Mesenchymal stem cell (in vitro differentiated cells and primary cell): ENCODE data around the gene NPL.

Experiments
- DNase-seq: peaks from one replicate; pipeline ENCODE4 v3.0.0-alpha.2; 2013
- H2AFZ ChIP-seq: one replicate; pipeline ENCODE4 v1.6.1; 2013; ENCODE audit warnings: low read depth, mild to moderate bottlenecking, control low read depth, inconsistent platforms, low read length, moderate library complexity
- H2AK5ac ChIP-seq: 2 replicates; pipeline ENCODE4 v1.6.1; 2013; ENCODE audit warnings: low read length, moderate library complexity, mild to moderate bottlenecking, inconsistent platforms; ENCODE audit not compliant: severe bottlenecking
- H2BK120ac ChIP-seq: one replicate; pipeline ENCODE4 v1.6.1; 2013; ENCODE audit warnings: low read depth, mild to moderate bottlenecking, inconsistent platforms, low read length, moderate library complexity
- H2BK12ac ChIP-seq, 2 experiments: one replicate each; pipeline ENCODE4 v1.6.1; 2013; ENCODE audit warnings: inconsistent platforms in 2 of 2, low read length in 2 of 2, mild to moderate bottlenecking in 2 of 2, moderate library complexity in 2 of 2, control low read depth in 1 of 2
- H2BK15ac ChIP-seq: one replicate; pipeline ENCODE4 v1.6.1; 2013; ENCODE audit warnings: mild to moderate bottlenecking, low read depth, inconsistent platforms; ENCODE audit not compliant: poor library complexity, severe bottlenecking
- H2BK5ac ChIP-seq: 2 replicates; pipeline ENCODE4 v1.6.1; 2013; ENCODE audit warnings: low read depth, mild to moderate bottlenecking, low read length, control low read depth, inconsistent platforms; ENCODE audit not compliant: poor library complexity, severe bottlenecking
- H3K14ac ChIP-seq, 2 experiments: one replicate each; pipeline ENCODE4 v1.6.1; 2013; ENCODE audit warnings: inconsistent platforms in 2 of 2, low read length in 2 of 2, control low read depth in 1 of 2, mild to moderate bottlenecking in 1 of 2, moderate library complexity in 1 of 2
- H3K18ac ChIP-seq, 2 experiments: one replicate each; pipeline ENCODE4 v1.6.1; 2013; ENCODE audit warnings: inconsistent platforms in 2 of 2, low read length in 2 of 2, control low read depth in 1 of 2, low read depth in 1 of 2, mild to moderate bottlenecking in 1 of 2
- H3K23ac ChIP-seq, 2 experiments: one replicate each; pipeline ENCODE4 v1.6.1; 2013; ENCODE audit warnings: inconsistent platforms in 2 of 2, low read length in 2 of 2, mild to moderate bottlenecking in 2 of 2, moderate library complexity in 2 of 2, control low read depth in 1 of 2
- H3K27ac ChIP-seq: 2 replicates; pipeline ENCODE4 v1.5.1; 2013; ENCODE audit warnings: mild to moderate bottlenecking, moderate library complexity, low read length, control low read depth, inconsistent platforms; ENCODE audit not compliant: poor library complexity, severe bottlenecking
- H3K27me3 ChIP-seq, 2 experiments: 2 replicates each; pipeline versions ENCODE4 v1.6.1 to v1.7.0; 2013; ENCODE audit warnings: low read length in 2 of 2, mild to moderate bottlenecking in 2 of 2, moderate library complexity in 2 of 2, control low read depth in 1 of 2, inconsistent platforms in 1 of 2; ENCODE audit not compliant: control insufficient read depth in 1 of 2, insufficient read depth in 1 of 2
- H3K36me3 ChIP-seq, 2 experiments: 2 replicates each; pipeline versions ENCODE4 v1.6.1 to v1.7.0; 2013; ENCODE audit warnings: low read length in 2 of 2, control low read depth in 1 of 2, inconsistent platforms in 1 of 2, low read depth in 1 of 2, mild to moderate bottlenecking in 1 of 2; ENCODE audit not compliant: insufficient read depth in 2 of 2, control insufficient read depth in 1 of 2
- H3K4ac ChIP-seq, 2 experiments: one replicate each; pipeline ENCODE4 v1.6.1; 2013; ENCODE audit warnings: inconsistent platforms in 2 of 2, low read length in 2 of 2, mild to moderate bottlenecking in 2 of 2, moderate library complexity in 2 of 2, control low read depth in 1 of 2, low read depth in 1 of 2
- H3K4me1 ChIP-seq: 2 replicates; pipeline ENCODE4 v1.6.1; 2013; ENCODE audit warnings: low read depth, low read length, control low read depth; ENCODE audit not compliant: control insufficient read depth, insufficient read depth
- H3K4me2 ChIP-seq: 2 replicates; pipeline ENCODE4 v1.6.1; 2013; ENCODE audit warnings: low read length, mild to moderate bottlenecking, inconsistent platforms; ENCODE audit not compliant: poor library complexity, severe bottlenecking
- H3K4me3 ChIP-seq, 2 experiments: 2 replicates each; pipeline versions ENCODE4 v1.5.1 to v1.7.0; 2013; ENCODE audit warnings: low read length in 2 of 2, mild to moderate bottlenecking in 2 of 2, control low read depth in 1 of 2, low read depth in 1 of 2; ENCODE audit not compliant: insufficient read depth in 1 of 2
- H3K79me1 ChIP-seq: replicated peaks from 2 replicates; pipeline ENCODE4 v1.6.1; 2013; ENCODE audit warnings: mild to moderate bottlenecking, control low read depth, low read length, inconsistent platforms; ENCODE audit not compliant: poor library complexity, severe bottlenecking
- H3K9ac ChIP-seq: 2 replicates; pipeline ENCODE4 v1.7.0; 2013; ENCODE audit warnings: mild to moderate bottlenecking, low read length, moderate library complexity
- H3K9me3 ChIP-seq: 2 replicates; pipeline ENCODE4 v1.7.0; 2013; ENCODE audit warnings: mild to moderate bottlenecking, low read length; ENCODE audit not compliant: control insufficient read depth
- H4K8ac ChIP-seq: one replicate; pipeline ENCODE4 v1.6.1; 2013; ENCODE audit warnings: inconsistent platforms, mild to moderate bottlenecking, low read length, moderate library complexity
- H4K91ac ChIP-seq: one replicate; pipeline ENCODE4 v1.6.1; 2013; ENCODE audit warnings: mild to moderate bottlenecking, low read length, inconsistent platforms
- WGBS: methylation state at CpG from one replicate; pipeline ENCODE4 v1.1.7; 2013; ENCODE audit warnings: mixed read lengths; 5-methylcytosine and 5-hydroxymethylcytosine counted together

The NPL gene

GRCh38 chr1:182752077-182752988 is 37.2 kb upstream of the NPL start:
- no peak overlapping the region for H4K91ac ChIP-seq
- no peak overlapping the region for H3K23ac ChIP-seq
- no peak overlapping the region for H2BK5ac ChIP-seq
- H4K8ac ChIP-seq, result peak overlapping the region; percentile 10
- H3K4me1 ChIP-seq, result peaks cover 2% of the 10 kb centered on the region
- H2BK15ac ChIP-seq, result no peak overlapping the region
- no peak overlapping the region for H3K4me3 ChIP-seq
- H2AK5ac ChIP-seq, result no peak overlapping the region
- peaks cover 0 to 14% of the 10 kb centered on the region in 2 experiments for H3K27me3 ChIP-seq
- no peak overlapping the region for H3K14ac ChIP-seq
- no peak overlapping the region for H3K4ac ChIP-seq
- no peak overlapping the region for H2BK12ac ChIP-seq
- no peak overlapping the region for H3K18ac ChIP-seq
- no peak overlapping the region for H3K9ac ChIP-seq
- no peak overlapping the region for H3K4me2 ChIP-seq
- H2AFZ ChIP-seq, result no peak overlapping the region
- H2BK120ac ChIP-seq, result no peak overlapping the region
- H3K79me1 ChIP-seq, result no peaks in the 10 kb centered on the region
- peak; percentile 15 for DNase-seq
- H3K36me3 ChIP-seq, result no peaks in the 10 kb centered on the region
- H3K9me3 ChIP-seq, result no peaks in the 10 kb centered on the region
- 46% methylated on average over 14 of the region's 14 CpGs for WGBS
- H3K27ac ChIP-seq, result no peak overlapping the region

- Histone ChIP-seq H2AK5ac (no peak overlapping the region), H3K27me3 (peaks cover 0 to 14% of the 10 kb centered on the region in 2 experiments), H3K79me1 (no peaks in the 10 kb centered on the region), H3K9me3 (no peaks in the 10 kb centered on the region), H2AFZ (no peak overlapping the region), H2BK5ac (no peak overlapping the region), H2BK15ac (no peak overlapping the region), H3K27ac (no peak overlapping the region), H3K4me1 (peaks cover 2% of the 10 kb centered on the region), H3K23ac (no peak overlapping the region), H3K4me3 (no peak overlapping the region), H2BK120ac (no peak overlapping the region), H2BK12ac (no peak overlapping the region), H3K9ac (no peak overlapping the region), H4K8ac (no peak overlapping the region), H3K4me2 (no peak overlapping the region), H4K91ac (no peak overlapping the region), H3K14ac (no peak overlapping the region), H3K4ac (no peak overlapping the region), H3K18ac (no peak overlapping the region), H3K36me3 (no peaks in the 10 kb centered on the region)
- WGBS, result 93% methylated on average over 6 of the region's 7 CpGs
- DNase-seq, result no peak
These were observed 35.5 kb upstream of the NPL start for GRCh38 chr1:182754087-182754486.

- Histone ChIP-seq H3K23ac (no peak overlapping the region), H3K9me3 (no peaks in the 10 kb centered on the region), H3K4me2 (no peak overlapping the region), H2BK5ac (no peak overlapping the region), H2AK5ac (no peak overlapping the region), H3K4ac (no peak overlapping the region), H4K8ac (no peak overlapping the region), H3K36me3 (no peaks in the 10 kb centered on the region), H2AFZ (no peak overlapping the region), H2BK12ac (no peak overlapping the region), H2BK120ac (no peak overlapping the region), H3K9ac (no peak overlapping the region), H3K14ac (no peak overlapping the region), H3K4me1 (peaks cover 2% of the 10 kb centered on the region), H3K27ac (no peak overlapping the region), H3K79me1 (no peaks in the 10 kb centered on the region), H4K91ac (no peak overlapping the region), H3K18ac (no peak overlapping the region), H3K4me3 (no peak overlapping the region), H2BK15ac (no peak overlapping the region), H3K27me3 (peaks cover 0 to 14% of the 10 kb centered on the region in 2 experiments)
- no peak for DNase-seq
- 75% methylated on average over 4 of the region's 4 CpGs for WGBS
These were observed 34.8 kb upstream of the NPL start for GRCh38 chr1:182754543-182755314.

GRCh38 chr1:182755632-182756031 is 33.9 kb upstream of the NPL start:
- H3K9me3 ChIP-seq, result no peaks in the 10 kb centered on the region
- no peak overlapping the region for H2BK12ac ChIP-seq
- H3K27me3 ChIP-seq, result peaks cover 0 to 14% of the 10 kb centered on the region in 2 experiments
- H3K4me3 ChIP-seq, result no peak overlapping the region
- no peak for DNase-seq
- no peak overlapping the region for H2BK5ac ChIP-seq
- no peak overlapping the region for H3K27ac ChIP-seq
- H3K18ac ChIP-seq, result no peak overlapping the region
- no peak overlapping the region for H3K4ac ChIP-seq
- H4K8ac ChIP-seq, result no peak overlapping the region
- H2AK5ac ChIP-seq, result no peak overlapping the region
- H2BK15ac ChIP-seq, result no peak overlapping the region
- H3K79me1 ChIP-seq, result no peaks in the 10 kb centered on the region
- no peak overlapping the region for H3K4me2 ChIP-seq
- H3K4me1 ChIP-seq, result peaks cover 2% of the 10 kb centered on the region
- no peak overlapping the region for H3K9ac ChIP-seq
- H2BK120ac ChIP-seq, result no peak overlapping the region
- H3K36me3 ChIP-seq, result no peaks in the 10 kb centered on the region
- no peak overlapping the region for H4K91ac ChIP-seq
- no peak overlapping the region for H3K14ac ChIP-seq
- H2AFZ ChIP-seq, result no peak overlapping the region
- no peak overlapping the region for H3K23ac ChIP-seq
